GM10266 (cell line): ENCODE data around the gene RAPGEF2.
"Not testable (repeated sequence)": the region's sequence is repeated elsewhere in the genome, so short reads cannot be mapped to it uniquely, and the experiment has no call there.

Source experiments
- DNase-seq: peaks from one replicate; pipeline ENCODE4 v3.0.0; 2012; ENCODE audit errors: extremely low spot score
- CTCF ChIP-seq: IDR thresholded peaks from 2 replicates; pipeline ENCODE4 v1.5.1; 2012; ENCODE audit warnings: mild to moderate bottlenecking, low read depth; ENCODE audit not compliant: control insufficient read depth, insufficient read depth; ENCODE audit errors: missing control alignments

Gene RAPGEF2

DNA sequence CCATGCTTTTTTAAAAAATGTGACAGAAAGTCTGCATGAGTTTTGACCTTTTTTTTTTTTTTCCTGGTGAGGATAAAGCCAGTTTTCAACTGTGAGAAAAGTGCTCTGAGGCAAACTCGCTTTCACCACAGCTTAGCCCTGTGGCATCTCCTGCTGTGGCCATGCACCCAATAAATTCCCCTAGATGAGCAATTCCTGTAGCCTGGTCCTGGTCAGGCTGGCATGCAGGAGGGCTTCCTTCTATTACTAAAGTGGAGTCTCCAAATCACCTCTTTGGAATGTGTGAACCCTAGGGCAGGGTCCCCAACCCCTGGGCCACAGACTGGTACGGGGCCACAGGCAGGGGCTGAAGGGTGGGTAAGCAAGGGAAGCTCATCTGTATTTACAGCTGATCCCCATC, 265.4 kb downstream of the RAPGEF2 start:
- TF ChIP-seq CTCF, result no peak
- no peak for DNase-seq

DNA sequence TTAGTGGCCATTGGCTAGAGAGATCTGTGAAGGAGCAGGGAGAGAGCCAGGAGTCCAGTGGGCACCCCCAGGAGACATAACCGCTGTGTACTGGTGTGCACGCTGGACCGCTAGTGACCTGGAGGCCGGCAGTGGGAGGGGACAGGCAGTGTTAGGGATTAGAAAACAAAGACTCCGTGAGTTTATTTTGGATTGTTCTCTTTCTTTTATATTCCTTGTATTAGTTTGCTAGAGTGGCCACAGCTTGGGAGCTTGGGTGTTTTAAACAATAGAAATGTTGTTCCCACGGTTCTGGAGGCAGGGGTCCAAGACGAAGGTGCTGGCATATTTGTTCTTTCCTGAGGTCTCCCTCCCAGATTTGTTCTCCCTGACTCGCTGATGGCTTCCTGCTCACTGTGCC, 266.4 kb downstream of the RAPGEF2 start:
- DNase-seq, result no peak
- no peak for TF ChIP-seq CTCF

DNA sequence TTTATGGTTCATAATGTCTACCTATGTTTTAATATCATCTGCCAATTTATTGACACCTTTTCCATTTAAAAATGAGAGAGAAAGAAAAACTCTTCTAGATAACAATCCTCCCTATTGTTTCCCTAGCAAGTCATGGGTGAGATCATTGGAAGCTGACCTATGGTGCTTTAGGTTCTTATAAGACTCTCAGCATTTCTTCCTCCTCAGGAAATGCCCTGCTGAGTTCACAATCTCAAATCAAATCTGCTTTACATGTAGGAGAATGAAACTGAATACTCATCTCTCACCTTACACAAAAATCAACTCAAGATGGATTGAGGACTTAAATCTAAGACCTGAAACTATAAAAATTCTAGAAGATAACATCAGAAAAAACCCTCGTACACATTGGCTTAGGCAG, 267.4 kb downstream of the RAPGEF2 start:
- DNase-seq, result no peak
- TF ChIP-seq CTCF, result no peak

DNA sequence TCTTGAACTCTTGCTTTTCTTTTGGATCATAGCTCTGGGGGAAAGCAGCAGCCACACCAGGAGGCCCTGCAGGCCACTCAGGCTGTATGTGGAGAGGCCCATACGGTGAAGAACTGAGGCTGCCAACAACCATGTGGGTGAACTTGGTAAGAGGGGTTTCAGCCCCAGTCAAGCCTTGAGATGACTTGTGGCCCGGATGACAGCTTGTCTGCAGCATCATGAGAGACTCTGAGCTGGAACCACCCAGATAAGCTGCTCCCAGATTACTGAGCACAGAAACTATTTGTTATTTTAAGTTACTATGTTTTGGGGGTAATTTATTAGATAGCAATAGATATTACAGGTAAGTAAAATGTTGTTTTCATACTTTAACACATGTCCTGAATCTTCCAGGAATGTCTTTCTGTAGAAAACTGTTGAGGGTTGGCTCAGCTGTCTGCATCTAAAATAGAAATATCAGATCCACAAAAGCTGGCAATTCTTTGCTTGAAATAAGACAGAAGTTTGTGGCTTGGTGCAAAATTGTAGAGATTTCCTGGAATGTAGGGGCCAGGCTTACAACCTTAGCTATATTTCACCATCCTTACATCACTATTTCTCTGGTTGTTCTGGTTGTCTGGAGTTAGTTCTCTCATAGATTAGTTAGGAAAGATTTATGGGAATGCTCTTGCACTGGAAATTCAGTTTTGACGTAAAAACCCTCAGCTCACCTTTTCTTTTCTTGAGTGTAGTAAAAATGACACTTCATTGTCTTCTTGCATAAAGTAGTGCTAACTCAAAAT, 272.1 kb downstream of the RAPGEF2 start:
- no peak for DNase-seq
- no peak for TF ChIP-seq CTCF

DNA sequence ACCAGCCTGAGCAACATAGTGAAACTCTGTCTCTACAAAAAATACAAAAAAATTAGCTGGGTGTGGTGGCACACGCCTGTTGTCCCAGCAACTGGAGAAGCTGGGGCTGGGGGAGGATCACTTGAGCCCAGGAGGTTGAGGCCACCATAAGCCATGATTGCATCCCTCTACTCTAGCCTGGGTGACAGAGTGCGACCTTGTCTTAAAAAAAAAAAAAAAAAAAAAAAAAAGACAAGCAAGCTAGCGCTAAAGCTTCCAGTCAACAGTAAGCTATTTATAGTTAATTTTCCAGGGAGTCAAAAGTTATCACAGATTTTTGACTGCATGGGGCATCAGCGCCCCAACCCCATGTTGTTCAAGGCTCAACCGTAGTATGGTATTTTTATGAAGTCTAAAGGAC, 273.4 kb downstream of the RAPGEF2 start:
- no peak for TF ChIP-seq CTCF
- DNase-seq, result no peak

DNA sequence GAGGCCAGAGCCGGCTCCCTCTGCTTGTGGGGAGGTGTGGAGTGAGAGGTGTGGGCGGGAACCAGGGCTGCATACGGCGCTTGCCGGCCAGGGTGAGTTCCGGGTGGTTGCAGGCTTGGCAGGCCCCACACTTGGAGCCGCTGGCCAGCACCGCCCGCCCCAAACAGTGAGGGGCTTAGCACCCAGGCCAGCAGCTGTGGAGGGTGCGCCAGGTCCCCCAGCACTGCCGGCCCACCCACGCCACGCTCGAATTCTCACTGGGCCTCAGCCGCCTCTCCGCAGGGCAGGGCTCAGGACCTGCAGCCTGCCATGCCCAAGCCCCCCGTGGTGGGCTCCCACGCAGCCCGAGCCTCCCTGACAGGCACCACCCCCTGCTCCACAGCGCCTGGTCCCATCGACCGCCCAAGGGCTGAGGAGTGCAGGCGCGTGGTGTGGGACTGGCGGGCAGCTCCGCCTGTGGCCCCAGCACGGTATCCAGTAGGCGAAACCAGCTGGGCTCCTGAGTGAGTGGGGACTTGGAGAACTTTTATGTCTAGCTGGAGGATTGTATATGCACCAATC, 275.3 kb downstream of the RAPGEF2 start:
- no peak for TF ChIP-seq CTCF
- no peak for DNase-seq

DNA sequence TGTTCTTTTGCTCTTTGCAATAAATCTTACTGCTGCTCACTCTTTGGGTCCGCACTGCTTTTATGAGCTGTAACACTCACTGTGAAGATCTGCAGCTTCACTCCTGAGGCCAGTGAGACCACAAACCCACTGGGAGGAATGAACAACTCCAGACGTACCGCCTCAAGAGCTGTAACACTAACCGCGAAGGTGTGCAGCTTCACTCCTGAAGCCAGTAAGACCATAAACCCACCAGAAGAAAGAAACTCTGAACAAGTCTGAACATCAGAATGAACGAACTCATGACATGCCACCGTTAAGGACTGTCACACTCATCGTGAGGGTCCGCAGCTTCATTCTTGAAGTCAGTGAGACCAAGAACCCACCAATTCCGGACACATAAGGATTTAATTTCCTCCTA, 276.2 kb downstream of the RAPGEF2 start:
- not testable (repeated sequence) for DNase-seq
